ENCODE data around the gene OCLN. TPM values are rescaled to one million over a fixed set of nuclear protein-coding genes. Genes with fewer than 3 reads are reported as not detected.

OCLN gene
- total and polyA plus RNA-seq, 2 donors from 2014 or later, result 13.5 to 127 TPM

Other genes starting within 250 kb of the OCLN start
- 10.6 TPM for gene CCDC125, start 160.0 kb upstream of the OCLN start, total RNA-seq
- gene CCDC125, start 160.0 kb upstream of the OCLN start, polyA plus RNA-seq (ENCODE audit: insufficient read depth, low read depth, low replicate concordance), result 4.5 TPM
- 31.1 TPM for gene AK6, start 123.3 kb upstream of the OCLN start, total RNA-seq
- 73.7 TPM for gene AK6, start 123.3 kb upstream of the OCLN start, polyA plus RNA-seq (ENCODE audit: insufficient read depth, low read depth, low replicate concordance)
- 42.4 TPM for gene TAF9, start 123.3 kb upstream of the OCLN start, total RNA-seq
- 46.4 TPM for gene TAF9, start 123.3 kb upstream of the OCLN start, polyA plus RNA-seq (ENCODE audit: insufficient read depth, low read depth, low replicate concordance)
- gene RAD17, start 123.0 kb upstream of the OCLN start, total RNA-seq, result 26.6 TPM
- gene RAD17, start 123.0 kb upstream of the OCLN start, polyA plus RNA-seq (ENCODE audit: insufficient read depth, low read depth, low replicate concordance), result 19.7 TPM
- 41.2 TPM for gene MARVELD2, start 77.7 kb upstream of the OCLN start, total RNA-seq
- gene MARVELD2, start 77.7 kb upstream of the OCLN start, polyA plus RNA-seq (ENCODE audit: insufficient read depth, low read depth, low replicate concordance), result 8.5 TPM
- gene GTF2H2C, start 67.4 kb downstream of the OCLN start, total RNA-seq, result 36.6 TPM
- 21.5 TPM for gene GTF2H2C, start 67.4 kb downstream of the OCLN start, polyA plus RNA-seq (ENCODE audit: insufficient read depth, low read depth, low replicate concordance)